Chondrocyte (in vitro differentiated cells): ENCODE data around the gene PRDM13. TPM values are rescaled to one million over a fixed set of nuclear protein-coding genes. Genes with fewer than 3 reads are reported as not detected.

Experiments used
- DNase-seq: peaks from one replicate; pipeline ENCODE4 v3.0.0; 2021; ENCODE audit warnings: mixed read lengths, low spot score
- H3K27ac Mint-ChIP-seq: one replicate; pipeline ENCODE4 v1.8.0; 2021; ENCODE audit warnings: mild to moderate bottlenecking, moderate library complexity, mixed read lengths; ENCODE audit not compliant: unreplicated experiment
- H3K27me3 Mint-ChIP-seq: 2 replicates; pipeline ENCODE4 v1.8.0; 2021; ENCODE audit warnings: low read depth, mixed read lengths
- H3K36me3 Mint-ChIP-seq: 2 replicates; pipeline ENCODE4 v1.8.0; 2021; ENCODE audit warnings: low read depth, mixed read lengths
- H3K4me1 Mint-ChIP-seq: 2 replicates; pipeline ENCODE4 v1.8.0; 2021; ENCODE audit warnings: low read depth, mild to moderate bottlenecking, mixed read lengths
- H3K4me3 Mint-ChIP-seq: one replicate; pipeline ENCODE4 v1.8.0; 2021; ENCODE audit warnings: mild to moderate bottlenecking, moderate library complexity, mixed read lengths; ENCODE audit not compliant: unreplicated experiment
- H3K9me3 Mint-ChIP-seq: 2 replicates; pipeline ENCODE4 v1.8.0; 2021; ENCODE audit warnings: low read depth, mixed read lengths
- CTCF ChIP-seq: fragments of 200-600 bp; sonication (generic); IDR thresholded peaks from 2 replicates; pipeline ENCODE4 v1.5.0; 2021; ENCODE audit warnings: antibody characterized with exemption, mild to moderate bottlenecking, moderate library complexity
- total RNA-seq: library from RNA; stranded (reverse); gene quantifications from 3 replicates; pipeline ENCODE4 v1.2.1, GENCODE V29; 2021

Gene PRDM13
- total RNA-seq, 1 donor from 2014 or later, result not detected

GRCh38 chr6:99602520-99603420, 3.9 kb upstream of the PRDM13 start:
- TF ChIP-seq CTCF, result no peak
- Mint-ChIP-seq H3K36me3 (no peaks in the 10 kb centered on the region), H3K4me1 (peaks cover 18% of the 10 kb centered on the region), H3K4me3 (peak overlapping the region; percentile 63), H3K27me3 (peaks cover 89% of the 10 kb centered on the region), H3K9me3 (no peaks in the 10 kb centered on the region), H3K27ac (peak overlapping the region; percentile 5)
- DNase-seq, result no peak

DNA sequence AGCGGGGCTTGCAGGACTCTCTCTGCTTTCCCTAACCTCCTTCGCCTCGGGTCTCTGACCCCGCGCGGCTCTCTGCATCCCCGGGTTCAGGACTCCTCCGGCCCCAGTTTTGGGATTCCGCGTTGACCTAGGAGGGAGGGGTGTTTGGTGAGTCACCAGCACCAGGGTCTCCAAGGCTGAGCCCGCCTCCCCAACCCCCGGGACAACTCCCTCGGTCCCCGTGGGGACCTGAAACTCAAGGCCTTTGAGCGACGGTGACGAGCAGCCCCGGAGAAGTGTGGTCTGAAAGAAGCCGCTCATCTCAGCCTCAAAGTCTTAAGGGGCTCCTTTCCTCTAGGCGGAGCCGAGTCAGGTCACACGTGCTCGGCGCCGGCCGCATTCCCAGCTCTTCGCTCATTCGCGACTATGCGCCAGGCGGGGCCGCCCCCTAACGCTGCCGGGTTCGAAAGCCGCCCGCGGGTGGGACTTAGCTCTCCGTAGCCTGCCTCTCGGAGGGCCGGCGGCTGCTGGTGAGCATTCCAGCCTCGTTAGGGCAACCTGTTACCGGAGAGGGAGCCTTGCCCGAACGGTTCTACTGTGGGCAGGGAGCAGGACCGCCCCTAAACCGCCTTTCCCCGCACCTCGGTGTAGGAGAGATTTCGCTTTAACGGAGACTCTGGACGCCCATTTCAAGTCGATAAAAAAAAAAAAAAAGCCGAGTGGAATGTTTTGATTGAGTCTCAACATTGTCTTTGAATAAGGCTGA, 3.0 kb upstream of the PRDM13 start:
- TF ChIP-seq CTCF, result no peak
- Mint-ChIP-seq H3K9me3 (no peaks in the 10 kb centered on the region), H3K4me3 (peak overlapping the region; percentile 63), H3K27ac (no peak overlapping the region), H3K27me3 (peaks cover 89% of the 10 kb centered on the region), H3K4me1 (peaks cover 18% of the 10 kb centered on the region), H3K36me3 (no peaks in the 10 kb centered on the region)
- no peak for DNase-seq

GRCh38 chr6:99604166-99605073, 2.2 kb upstream of the PRDM13 start:
- H3K27ac Mint-ChIP-seq, result no peak overlapping the region
- H3K36me3 Mint-ChIP-seq, result peaks cover 2% of the 10 kb centered on the region
- H3K9me3 Mint-ChIP-seq, result no peaks in the 10 kb centered on the region
- H3K4me3 Mint-ChIP-seq, result peak overlapping the region; percentile 63
- peaks cover 18% of the 10 kb centered on the region for H3K4me1 Mint-ChIP-seq
- H3K27me3 Mint-ChIP-seq, result peaks cover 89% of the 10 kb centered on the region
- no peak for TF ChIP-seq CTCF
- DNase-seq, result no peak

DNA sequence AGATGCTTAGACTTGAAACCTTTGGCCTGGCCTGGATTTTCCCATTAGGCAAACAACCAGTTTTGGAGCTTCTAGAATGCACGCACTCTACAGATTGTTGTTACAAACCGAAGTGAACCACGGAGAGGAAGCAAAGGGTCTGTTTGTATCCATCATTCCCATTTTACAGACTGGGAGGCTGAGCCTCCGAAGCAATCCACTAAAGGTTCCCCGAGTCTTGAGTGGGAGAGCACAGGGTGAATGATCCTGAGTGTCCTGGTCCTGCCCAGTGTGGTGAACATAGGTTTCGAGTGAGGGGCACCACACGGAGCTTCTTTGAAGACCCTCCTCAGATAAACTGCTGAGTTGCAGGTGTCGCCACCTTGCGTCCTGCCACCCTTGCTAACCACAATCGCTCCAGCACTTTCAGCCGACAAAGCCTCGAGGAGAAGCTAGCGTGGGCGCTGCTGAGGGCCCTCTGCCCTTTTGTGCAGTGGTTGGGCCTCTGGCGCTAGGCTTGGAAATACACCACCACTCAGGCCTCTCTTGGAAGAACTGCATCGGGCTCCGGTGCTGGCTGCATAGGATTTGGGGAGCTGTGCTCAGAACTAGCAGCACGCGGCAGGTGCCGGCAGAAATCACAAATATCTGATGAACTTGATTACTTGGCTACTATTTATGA, 1.4 kb upstream of the PRDM13 start:
- TF ChIP-seq CTCF, result peak; percentile 32

More for the DNA sequence above, 1.4 kb upstream of the PRDM13 start:
- Mint-ChIP-seq H3K27me3 (peaks cover 88% of the 10 kb centered on the region), H3K4me3 (no peak overlapping the region), H3K4me1 (peaks cover 18% of the 10 kb centered on the region), H3K9me3 (no peaks in the 10 kb centered on the region), H3K36me3 (peaks cover 2% of the 10 kb centered on the region), H3K27ac (no peak overlapping the region)
- DNase-seq, result no peak
